Measurements from ENCODE around the gene ASPRV1.
A peak's percentile ranks its signal among the peaks of the same experiment; 100 is the strongest.
"Not testable (repeated sequence)": the region's sequence is repeated elsewhere in the genome, so short reads cannot be mapped to it uniquely, and the experiment has no call there.

ASPRV1 gene

DNA sequence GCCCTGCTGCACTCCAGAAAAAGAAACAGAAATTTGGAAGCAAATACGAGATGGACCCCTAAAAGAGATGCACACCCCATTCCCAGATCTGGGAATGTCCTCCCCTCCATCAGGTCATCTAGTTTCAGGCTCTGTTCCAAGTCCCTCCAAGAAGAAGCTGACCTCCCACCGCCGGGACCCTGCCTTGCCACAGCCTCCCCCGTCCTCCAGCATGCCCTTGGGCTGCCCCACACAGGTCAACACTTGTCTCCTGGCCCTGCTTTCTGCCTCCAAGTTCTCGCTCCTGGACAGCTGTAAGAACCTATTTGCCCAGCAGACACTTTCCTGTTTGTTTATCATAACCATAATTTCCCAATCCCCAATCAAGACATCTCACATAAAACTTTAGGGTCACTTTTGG is 2.0 kb downstream of the ASPRV1 start:
- no peak for DNase-seq

GRCh38 chr2:69958480-69958879 is 3.0 kb downstream of the ASPRV1 start:
- no peak for DNase-seq

DNA sequence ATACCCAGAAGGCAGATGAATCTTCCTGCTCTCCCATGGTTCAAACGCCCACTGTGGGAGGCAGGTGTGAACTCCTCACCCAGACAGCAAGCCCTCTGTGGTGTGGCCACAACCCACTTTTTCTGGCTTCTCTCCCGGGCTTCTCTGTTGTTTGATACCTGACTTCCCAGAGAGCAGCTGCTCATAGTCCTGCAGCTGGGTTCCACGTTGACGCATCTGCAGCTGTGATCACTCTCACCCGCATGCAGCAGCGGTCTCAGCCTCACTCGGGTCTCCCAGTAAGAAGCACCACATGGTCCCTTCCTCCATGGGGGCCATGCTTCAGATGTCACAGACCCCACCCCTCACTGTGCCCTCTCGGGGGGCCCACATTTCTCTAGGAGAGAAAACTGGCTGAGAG is 3.5 kb downstream of the ASPRV1 start:
- no peak for DNase-seq

- DNase-seq = no peak
These were observed 4.9 kb downstream of the ASPRV1 start for GRCh38 chr2:69956475-69956979.

DNA sequence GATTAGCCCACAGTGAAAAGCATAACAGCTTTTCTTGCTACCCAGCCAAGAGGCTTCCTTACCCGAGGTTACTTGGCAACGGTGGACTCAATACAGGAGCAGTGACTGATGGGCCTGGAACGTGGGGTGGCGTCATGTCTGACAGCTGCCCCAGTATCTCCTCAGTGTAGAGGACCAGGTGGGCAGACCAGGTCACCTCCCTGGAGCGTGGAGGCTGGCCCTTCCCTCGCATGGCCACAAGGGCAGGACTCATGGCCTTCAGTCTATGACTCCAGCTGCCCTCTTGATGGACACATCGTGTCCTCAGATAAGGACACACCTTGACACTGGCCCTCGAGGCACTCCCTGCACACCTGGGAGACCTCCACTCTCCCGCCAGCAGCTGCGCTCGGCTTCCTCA is 6.4 kb downstream of the ASPRV1 start:
- no peak for DNase-seq

- no peak for DNase-seq
These were observed 7.3 kb downstream of the ASPRV1 start for GRCh38 chr2:69954084-69954483.

DNA sequence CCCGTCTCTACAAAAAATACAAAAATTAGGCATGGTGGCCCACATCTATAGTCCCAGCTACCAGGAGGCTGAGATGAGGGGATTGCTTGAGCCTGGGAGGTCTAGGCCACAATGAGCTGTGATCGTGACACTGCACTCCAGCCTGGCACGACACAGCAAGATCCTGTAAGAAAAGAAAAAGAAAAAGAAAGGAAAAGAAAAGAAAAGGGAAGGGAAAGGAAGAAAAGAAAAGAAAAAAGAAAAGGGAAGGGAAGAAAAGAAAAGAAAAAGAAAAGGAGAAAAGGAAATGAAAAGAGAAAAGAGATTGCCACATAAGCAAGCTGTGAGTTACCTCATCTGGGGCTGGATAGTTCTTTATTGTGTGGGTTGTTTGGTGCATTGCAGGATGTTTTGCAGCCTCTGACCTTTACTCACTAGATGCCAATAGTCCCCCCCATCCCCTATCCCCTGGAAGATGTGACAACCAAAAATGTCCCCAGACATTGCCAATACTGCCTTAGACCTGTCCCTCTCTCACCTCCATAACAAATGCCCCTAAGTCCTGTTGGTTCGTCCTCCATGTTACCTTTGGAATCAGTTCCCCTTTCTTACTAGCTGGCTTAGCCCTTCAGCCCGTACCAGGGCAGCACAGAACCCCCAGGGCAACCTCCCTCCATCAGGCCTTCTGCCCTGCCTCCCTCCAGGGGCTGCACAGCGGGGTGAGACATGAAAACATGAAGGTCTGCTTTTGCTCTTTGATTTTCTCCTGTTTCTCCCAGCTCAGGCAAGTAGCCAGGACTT is 8.9 kb downstream of the ASPRV1 start:
- DNase-seq = no peak

DNA sequence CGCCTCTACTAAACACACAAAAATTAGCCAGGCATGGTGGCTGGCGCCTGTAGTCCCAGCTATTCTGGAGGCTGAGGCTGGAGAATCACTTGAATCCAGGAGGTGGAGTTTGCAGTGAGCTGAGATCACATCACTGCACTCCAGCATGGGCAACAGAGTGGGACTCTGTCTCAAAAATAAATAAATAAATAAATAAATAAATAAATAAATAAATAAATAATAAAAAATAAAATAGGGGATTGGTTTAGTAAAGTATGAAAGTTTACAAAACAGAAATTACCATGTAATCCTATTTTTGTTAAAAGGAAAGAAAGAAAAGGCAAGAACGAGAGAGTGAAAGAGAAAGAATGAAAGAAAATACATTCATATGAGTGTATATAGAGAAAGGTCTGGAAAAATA is 10.8 kb downstream of the ASPRV1 start:
- not testable (repeated sequence) for DNase-seq

- no peak for DNase-seq
These were observed 11.2 kb downstream of the ASPRV1 start for GRCh38 chr2:69950241-69950640.

GRCh38 chr2:69948963-69949645 is 12.3 kb downstream of the ASPRV1 start:
- no peak for DNase-seq

DNA sequence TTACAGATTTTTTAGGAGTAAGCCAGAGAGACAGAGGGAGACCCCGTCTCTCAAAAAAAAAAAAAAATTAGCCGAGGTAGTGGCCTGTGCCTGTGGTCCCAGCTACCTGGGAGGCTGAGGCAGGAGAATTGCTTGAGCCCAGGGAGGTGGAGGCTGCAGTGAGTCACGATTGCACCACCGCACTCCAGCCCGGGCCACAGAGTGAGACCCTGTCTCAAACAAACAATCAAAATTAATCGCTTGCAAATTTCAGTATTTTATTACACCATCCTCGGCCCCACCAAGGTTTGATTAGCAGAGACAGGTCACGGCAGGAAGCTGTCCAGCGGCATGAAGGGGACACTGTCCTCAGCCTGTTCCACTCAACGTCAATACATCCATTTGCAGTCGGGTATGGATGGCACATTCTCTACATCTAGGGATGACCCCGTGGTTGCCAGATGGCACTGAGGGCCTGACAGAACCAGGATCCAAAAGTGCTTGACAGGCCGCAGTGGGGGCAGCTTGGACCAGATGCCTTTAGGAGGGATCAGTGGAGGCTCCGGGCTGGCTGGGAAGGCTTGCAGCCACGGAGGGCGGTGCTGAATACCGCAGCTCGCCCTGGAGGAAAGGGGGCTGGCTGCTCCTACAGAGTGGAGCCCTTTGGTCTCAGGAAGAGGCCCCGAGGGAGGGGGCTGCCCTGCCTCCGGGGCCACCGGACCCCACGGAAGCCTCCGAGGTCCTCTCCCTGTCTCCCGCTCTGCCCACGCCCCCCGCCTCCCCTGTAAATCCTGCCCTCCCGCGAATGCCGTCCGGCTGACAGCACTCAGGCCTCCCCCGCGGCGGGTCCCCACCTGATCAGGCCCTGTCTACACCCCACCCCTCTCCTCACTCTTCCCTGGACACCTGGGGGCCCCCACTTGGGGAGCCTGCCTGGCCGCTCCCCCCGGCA is 13.1 kb downstream of the ASPRV1 start:
- no peak for DNase-seq

- DNase-seq = no peak
These were observed 14.0 kb downstream of the ASPRV1 start for GRCh38 chr2:69947325-69947931.

GRCh38 chr2:69946351-69947324 is 14.8 kb downstream of the ASPRV1 start:
- peak; percentile 31 for DNase-seq

DNA sequence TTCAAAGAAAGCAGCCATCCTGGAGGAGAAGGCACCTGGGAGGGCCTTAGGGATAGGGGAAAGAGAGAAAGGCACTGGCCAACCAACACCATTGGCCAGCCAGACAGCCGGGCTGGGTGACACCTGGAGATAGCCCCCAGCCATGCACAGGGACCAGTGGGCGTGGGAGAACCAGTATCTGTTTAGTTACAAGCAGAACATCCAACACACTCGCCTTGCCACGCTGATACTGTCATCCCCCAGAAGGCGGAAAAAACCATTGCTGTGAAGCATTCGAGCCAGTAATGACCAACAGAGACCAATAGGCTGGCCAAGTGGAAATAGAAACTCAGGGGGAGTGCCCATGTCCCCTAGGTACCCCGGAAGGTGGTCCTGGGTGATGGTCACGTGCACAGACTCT is 15.5 kb downstream of the ASPRV1 start:
- DNase-seq = no peak

DNA sequence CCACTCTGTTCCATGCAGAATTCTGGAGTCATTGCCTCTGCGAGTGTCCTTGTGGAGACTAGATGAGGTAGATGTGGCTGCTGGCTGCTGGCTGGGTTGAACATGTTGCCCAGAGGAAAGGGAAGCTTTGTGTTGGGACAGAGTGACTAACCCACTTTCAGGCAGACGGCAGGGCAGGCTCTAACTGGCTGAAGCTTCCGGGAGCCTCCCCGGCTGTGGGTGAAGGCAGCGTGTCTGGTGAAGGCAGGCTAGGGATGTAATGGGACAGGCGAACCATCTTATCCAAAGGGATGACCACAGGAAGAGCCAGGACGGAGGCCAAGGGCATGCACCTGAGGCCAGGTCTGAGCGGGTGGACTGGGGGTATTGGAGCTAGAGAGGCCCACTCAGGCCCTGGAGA is 16.0 kb downstream of the ASPRV1 start:
- peak; percentile 46 for DNase-seq

- no peak for DNase-seq
These were observed 16.7 kb downstream of the ASPRV1 start for GRCh38 chr2:69944756-69945155.

DNA sequence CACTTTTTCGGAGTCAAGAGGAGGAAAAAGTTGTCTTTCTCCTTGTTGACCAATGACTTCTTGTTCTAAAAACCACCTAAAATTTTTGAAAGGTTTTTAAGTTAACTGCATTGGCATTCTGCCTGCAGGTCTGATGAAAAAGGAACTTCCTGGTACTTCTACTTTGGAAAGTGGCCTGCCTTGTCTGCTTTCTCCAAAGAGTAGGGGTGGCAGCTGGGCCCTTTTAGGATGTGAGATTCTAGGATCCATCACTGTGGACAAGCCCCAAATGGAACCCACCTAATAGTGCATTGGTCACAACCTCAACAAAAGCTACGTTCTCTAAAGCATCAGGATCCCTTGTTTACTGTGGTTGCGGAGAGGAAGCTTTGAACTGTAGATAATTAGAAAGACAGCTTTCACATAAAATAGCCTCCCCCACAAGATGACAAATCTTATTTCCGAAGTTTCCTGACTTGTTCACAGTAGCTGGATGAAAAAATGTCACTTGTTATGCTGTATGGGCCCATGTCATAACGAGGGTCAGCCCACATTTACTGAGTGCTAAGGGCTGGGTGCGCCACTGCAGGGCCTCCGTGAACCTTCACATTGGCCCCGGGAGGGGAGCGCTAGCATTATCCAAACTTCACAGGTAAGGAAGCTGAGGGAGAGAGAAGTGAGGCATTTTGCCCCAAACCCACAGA is 17.4 kb downstream of the ASPRV1 start:
- DNase-seq = no peak

- DNase-seq = no peak
These were observed 18.2 kb downstream of the ASPRV1 start for GRCh38 chr2:69943000-69943842.

GRCh38 chr2:69940691-69941090 is 20.7 kb downstream of the ASPRV1 start:
- no peak for DNase-seq

- no peak for DNase-seq
These were observed 21.7 kb downstream of the ASPRV1 start for GRCh38 chr2:69939722-69940121.

Measured in GDM1 (cell line).